ENCODE measurements around the gene SPATS2. TPM values are rescaled to one million over a fixed set of nuclear protein-coding genes. Genes with fewer than 3 reads are reported as not detected.

SPATS2 gene
- total RNA-seq, 2 experiments from 2014 or later, result 6.1 to 6.4 TPM

- ChIA-PET CTCF (interaction anchor here (1.0 kb wide), 1 partner anchor 154 kb away, joined by 3 read pairs; no protein-coding TSS in a partner anchor), POLR2A (interaction anchor here (1.4 kb wide), 1 partner anchor 33 kb away, joined by 4 read pairs; the partner anchor contains the start of gene SPATS2)
- peaks cover 7% of the 10 kb centered on the region for H3K4me1 ChIP-seq (ENCODE audit: insufficient read depth, low read length)
- TF ChIP-seq CTCF (IDR thresholded peaks at IDR 0.05), result no peak
- Mint-ChIP-seq H3K27me3 (no peaks in the 10 kb centered on the region), H3K9me3 (no peaks in the 10 kb centered on the region), H3K4me1 (ENCODE audit: low read depth) (peaks cover 18% of the 10 kb centered on the region), H3K36me3 (ENCODE audit: low read depth) (no peaks in the 10 kb centered on the region), H3K27ac (no peak overlapping the region), H3K4me3 (no peak overlapping the region)
- no peaks in the 10 kb centered on the region for H3K9me3 ChIP-seq (ENCODE audit: control insufficient read depth in 1 of 2, insufficient read depth in 1 of 2, low read length in 2 of 2)
- intact Hi-C loops (cut with DNase I, micrococcal nuclease), result no loop called here
- no peaks in the 10 kb centered on the region for H3K36me3 ChIP-seq (ENCODE audit: insufficient read depth, low read length)
- H3K4me3 ChIP-seq (ENCODE audit: low read length), result no peak overlapping the region
- H3K27ac ChIP-seq (ENCODE audit: low read depth in 1 of 2, low read length in 2 of 2), result no peak overlapping the region
- DNase-seq (no peak), ATAC-seq (ENCODE audit: poor library complexity) (no peak)
- no peaks in the 10 kb centered on the region for H3K27me3 ChIP-seq (ENCODE audit: control insufficient read depth in 1 of 2, insufficient read depth in 2 of 2, low read length in 2 of 2)
Measured at GRCh38 chr12:49400304-49400703, 33.0 kb downstream of the SPATS2 start.

- intact Hi-C loops (cut with DNase I, micrococcal nuclease), result no loop called here
- Mint-ChIP-seq H3K36me3 (ENCODE audit: low read depth) (no peaks in the 10 kb centered on the region), H3K4me3 (no peak overlapping the region), H3K27ac (no peak overlapping the region), H3K4me1 (ENCODE audit: low read depth) (peaks cover 18% of the 10 kb centered on the region), H3K27me3 (no peaks in the 10 kb centered on the region), H3K9me3 (no peaks in the 10 kb centered on the region)
- peaks cover 7% of the 10 kb centered on the region for H3K4me1 ChIP-seq (ENCODE audit: insufficient read depth, low read length)
- H3K27me3 ChIP-seq (ENCODE audit: control insufficient read depth in 1 of 2, insufficient read depth in 2 of 2, low read length in 2 of 2), result no peaks in the 10 kb centered on the region
- ChIA-PET CTCF (interaction anchor here (0.6 to 0.8 kb wide), 2 partner anchors 29 to 337 kb away, joined by 3 read pairs; partner anchors contain the start of gene TMBIM6), POLR2A (interaction anchor here (0.6 to 1.0 kb wide), 3 partner anchors 37 to 1681 kb away, joined by 3 to 6 read pairs (median 4); no protein-coding TSS in a partner anchor)
- no peaks in the 10 kb centered on the region for H3K36me3 ChIP-seq (ENCODE audit: insufficient read depth, low read length)
- DNase-seq (peak in 3 of 14 experiments; percentile 6 to 21 (median 7)), ATAC-seq (ENCODE audit: poor library complexity) (peak; percentile 44)
- H3K27ac ChIP-seq (ENCODE audit: low read depth in 1 of 2, low read length in 2 of 2), result no peak overlapping the region
- H3K4me3 ChIP-seq (ENCODE audit: low read length), result no peak overlapping the region
- TF ChIP-seq CTCF (IDR thresholded peaks at IDR 0.05), result no peak
- H3K9me3 ChIP-seq (ENCODE audit: control insufficient read depth in 1 of 2, insufficient read depth in 1 of 2, low read length in 2 of 2), result no peaks in the 10 kb centered on the region
Measured at GRCh38 chr12:49403971-49404450, 36.7 kb downstream of the SPATS2 start.

GRCh38 chr12:49404956-49405355 lies 37.7 kb downstream of the SPATS2 start:
- no peak for TF ChIP-seq CTCF (IDR thresholded peaks at IDR 0.05)
- H3K9me3 ChIP-seq (ENCODE audit: control insufficient read depth in 1 of 2, insufficient read depth in 1 of 2, low read length in 2 of 2), result no peaks in the 10 kb centered on the region
- peaks cover 18% of the 10 kb centered on the region for H3K4me1 Mint-ChIP-seq (ENCODE audit: low read depth)
- intact Hi-C loops (cut with DNase I, micrococcal nuclease), result no loop called here
- DNase-seq (no peak), ATAC-seq (ENCODE audit: poor library complexity) (no peak)
- no peaks in the 10 kb centered on the region for H3K36me3 Mint-ChIP-seq (ENCODE audit: low read depth)
- ChIA-PET POLR2A (interaction anchor here (0.6 to 0.7 kb wide), 2 partner anchors 40 to 1682 kb away, joined by 3 to 6 read pairs; no protein-coding TSS in a partner anchor), CTCF (interaction anchor here (0.8 kb wide), 1 partner anchor 29 kb away, joined by 3 read pairs; no protein-coding TSS in a partner anchor)
- no peaks in the 10 kb centered on the region for H3K36me3 ChIP-seq (ENCODE audit: insufficient read depth, low read length)
- H3K27me3 Mint-ChIP-seq, result no peaks in the 10 kb centered on the region
- H3K4me3 ChIP-seq (ENCODE audit: low read length), result no peak overlapping the region
- no peak overlapping the region for H3K4me3 Mint-ChIP-seq
- H3K4me1 ChIP-seq (ENCODE audit: insufficient read depth, low read length), result peaks cover 7% of the 10 kb centered on the region
- no peak overlapping the region for H3K27ac ChIP-seq (ENCODE audit: low read depth in 1 of 2, low read length in 2 of 2)
- H3K9me3 Mint-ChIP-seq, result no peaks in the 10 kb centered on the region
- H3K27ac Mint-ChIP-seq, result no peak overlapping the region
- no peaks in the 10 kb centered on the region for H3K27me3 ChIP-seq (ENCODE audit: control insufficient read depth in 1 of 2, insufficient read depth in 2 of 2, low read length in 2 of 2)

Measured in CD4-positive, alpha-beta T cell (primary cell).